HAP-1 (cell line): ENCODE results near the gene ARPC5.
A peak's percentile ranks its signal among the peaks of the same experiment; 100 is the strongest.

Source experiments
- DNase-seq, 2 experiments: peaks; one replicate each; pipeline ENCODE4 v3.0.0-alpha.2; 2016 to 2020; ENCODE audit warnings: low spot score in 2 of 2
- H3K27me3 ChIP-seq: fragments of 250-450 bp; sonication (Bioruptor Pico); 2 replicates; pipeline ENCODE4 v1.5.1; 2020; ENCODE audit warnings: low read depth, mild to moderate bottlenecking, moderate library complexity
- H3K36me3 ChIP-seq: fragments of 250-450 bp; sonication (Bioruptor Pico); replicated peaks from 2 replicates; pipeline ENCODE4 v1.5.1; 2020; ENCODE audit warnings: mild to moderate bottlenecking
- H3K4me1 ChIP-seq: fragments of 250-450 bp; sonication (Bioruptor Pico); 2 replicates; pipeline ENCODE4 v1.5.1; 2020; ENCODE audit warnings: mild to moderate bottlenecking
- H3K4me3 ChIP-seq: fragments of 250-450 bp; sonication (Bioruptor Pico); 2 replicates; pipeline ENCODE4 v1.5.1; 2020; ENCODE audit warnings: mild to moderate bottlenecking, moderate library complexity
- H3K9me3 ChIP-seq: fragments of 250-450 bp; sonication (Bioruptor Pico); 2 replicates; pipeline ENCODE4 v1.5.1; 2020; ENCODE audit warnings: mild to moderate bottlenecking, moderate library complexity
- in situ Hi-C: fragments of 300-500 bp; cut with MboI; formaldehyde crosslinking; loops from 3 replicates; pipeline ENCODE4 v1.14.3; 2020; ENCODE audit warnings: low sequenced_read_pairs, inconsistent platforms, mixed read lengths

ARPC5 gene

DNA sequence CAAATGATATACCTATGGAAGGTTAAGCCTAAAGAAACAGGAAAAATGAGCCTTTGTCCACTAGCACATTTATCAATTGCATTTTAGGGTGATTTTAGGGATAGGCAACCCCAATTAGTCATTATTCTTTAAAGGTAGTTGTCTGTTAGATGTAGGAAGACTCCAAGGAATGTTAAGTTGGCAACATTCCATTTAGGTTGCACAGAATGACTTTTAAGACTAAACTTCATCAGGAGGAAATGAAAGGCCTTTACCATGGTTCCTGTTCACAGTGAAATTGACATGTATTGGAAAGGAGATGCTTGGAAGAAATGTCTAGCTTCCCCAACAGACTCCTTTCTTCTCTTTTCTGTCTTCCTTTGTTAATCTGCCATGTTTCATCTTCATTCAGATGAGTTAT is 19.1 kb upstream of the ARPC5 start:
- Histone ChIP-seq H3K4me1 (peaks cover 4% of the 10 kb centered on the region), H3K4me3 (no peak overlapping the region), H3K36me3 (no peaks in the 10 kb centered on the region), H3K9me3 (no peaks in the 10 kb centered on the region), H3K27me3 (no peaks in the 10 kb centered on the region)
- no peak for DNase-seq
- in situ Hi-C loops, result no loop called here

GRCh38 chr1:183653876-183654451 is 18.4 kb upstream of the ARPC5 start:
- in situ Hi-C loops, result no loop called here
- Histone ChIP-seq H3K9me3 (no peaks in the 10 kb centered on the region), H3K27me3 (no peaks in the 10 kb centered on the region), H3K4me1 (peaks cover 4% of the 10 kb centered on the region), H3K36me3 (no peaks in the 10 kb centered on the region), H3K4me3 (no peak overlapping the region)
- DNase-seq, result no peak

DNA sequence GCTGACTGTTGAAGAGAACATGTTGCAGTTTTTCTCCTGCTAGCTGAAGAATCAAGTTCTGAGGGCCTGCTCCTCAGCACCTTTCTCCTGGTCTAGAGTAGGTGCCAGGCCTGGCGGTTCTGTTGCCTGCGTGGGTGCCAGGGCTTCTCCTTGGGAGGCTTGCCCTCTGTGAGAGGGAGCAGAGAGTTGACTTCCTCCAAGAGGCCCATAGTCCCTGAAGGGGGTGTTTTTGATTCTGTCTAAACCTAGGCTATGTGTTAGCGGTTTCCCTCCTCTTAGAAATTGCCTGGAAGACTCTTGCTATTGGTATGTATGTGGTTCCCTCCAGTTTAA is 17.8 kb upstream of the ARPC5 start:
- in situ Hi-C loops, result no loop called here
- H3K9me3 ChIP-seq, result no peaks in the 10 kb centered on the region
- H3K27me3 ChIP-seq, result no peaks in the 10 kb centered on the region
- H3K36me3 ChIP-seq, result no peaks in the 10 kb centered on the region
- H3K4me3 ChIP-seq, result no peak overlapping the region
- DNase-seq, result no peak
- peaks cover 4% of the 10 kb centered on the region for H3K4me1 ChIP-seq

GRCh38 chr1:183652547-183653461 is 17.2 kb upstream of the ARPC5 start, which contains the start of gene APOBEC4:
Gene APOBEC4 (minus strand): TSS chr1:183653316. CDS start chr1:183648781, 4,535 bp downstream.
- Histone ChIP-seq H3K4me1 (peaks cover 2% of the 10 kb centered on the region; the same call in 1 of the 2 replicates), H3K36me3 (no peaks in the 10 kb centered on the region), H3K9me3 (no peaks in the 10 kb centered on the region), H3K27me3 (no peaks in the 10 kb centered on the region), H3K4me3 (no peak within 1 kb of the TSS)
- DNase-seq, result no peak
- in situ Hi-C loops, result no loop called here

DNA sequence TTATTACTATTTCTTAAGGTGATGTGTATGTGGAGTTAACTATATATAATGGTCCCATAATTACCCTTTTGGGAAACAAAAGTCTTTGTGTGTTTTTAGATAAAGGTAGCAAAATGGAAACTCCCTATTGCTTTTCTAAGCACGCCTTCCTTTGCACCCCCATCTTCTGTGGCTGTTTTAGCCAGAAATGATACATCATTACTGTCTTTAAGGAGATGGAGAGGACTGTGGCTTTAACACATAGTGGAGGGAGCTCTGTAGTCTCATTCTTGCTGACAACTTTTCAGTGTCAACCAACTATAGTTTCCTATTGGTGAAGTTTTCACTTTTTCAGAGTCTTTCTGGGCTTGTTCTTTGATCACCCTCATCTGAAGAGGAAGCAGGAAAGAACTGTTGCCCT is 16.5 kb upstream of the ARPC5 start:
- in situ Hi-C loops, result no loop called here
- H3K36me3 ChIP-seq, result no peaks in the 10 kb centered on the region
- H3K4me1 ChIP-seq, result peaks cover 2% of the 10 kb centered on the region; the same call in 1 of the 2 replicates
- H3K27me3 ChIP-seq, result no peaks in the 10 kb centered on the region
- H3K4me3 ChIP-seq, result no peak overlapping the region
- no peak for DNase-seq
- H3K9me3 ChIP-seq, result no peaks in the 10 kb centered on the region

GRCh38 chr1:183651612-183652011 is 16.0 kb upstream of the ARPC5 start:
- in situ Hi-C loops, result no loop called here
- Histone ChIP-seq H3K36me3 (no peaks in the 10 kb centered on the region), H3K27me3 (no peaks in the 10 kb centered on the region), H3K4me3 (no peak overlapping the region), H3K4me1 (peaks cover 2% of the 10 kb centered on the region; the same call in 1 of the 2 replicates), H3K9me3 (no peaks in the 10 kb centered on the region)
- no peak for DNase-seq

DNA sequence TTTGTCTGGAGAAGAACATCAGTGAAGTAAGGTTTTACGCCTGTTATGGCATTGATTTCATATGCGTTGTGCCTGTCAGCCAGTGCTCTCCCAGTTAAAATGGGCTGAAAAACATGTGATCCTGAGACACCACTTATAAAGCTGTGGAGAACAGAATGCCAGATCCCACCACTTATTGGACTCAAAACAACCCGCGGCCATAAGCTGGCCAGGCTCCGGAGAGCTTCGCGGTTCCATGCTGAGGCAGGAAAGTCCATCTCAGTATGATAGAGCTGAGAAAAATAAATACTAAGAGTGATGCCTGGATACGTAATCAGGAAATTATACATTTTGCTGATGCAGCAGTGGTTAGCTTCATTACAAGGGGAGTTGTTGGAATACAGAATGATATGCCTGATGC is 12.5 kb upstream of the ARPC5 start:
- in situ Hi-C loops, result loop anchor here (10.0 to 25.0 kb wide), 2 partner anchors 267 to 389 kb away; partner anchors contain the start of gene COLGALT2
- peaks cover 4% of the 10 kb centered on the region; the same call in 1 of the 2 replicates for H3K27me3 ChIP-seq
- no peaks in the 10 kb centered on the region for H3K36me3 ChIP-seq
- no peaks in the 10 kb centered on the region for H3K9me3 ChIP-seq
- no peak overlapping the region for H3K4me3 ChIP-seq
- no peaks in the 10 kb centered on the region for H3K4me1 ChIP-seq
- no peak for DNase-seq

GRCh38 chr1:183646776-183647175 is 11.2 kb upstream of the ARPC5 start:
- no peak for DNase-seq
- H3K36me3 ChIP-seq, result no peaks in the 10 kb centered on the region
- in situ Hi-C loops, result loop anchor here (10.0 to 25.0 kb wide), 2 partner anchors 268 to 391 kb away; partner anchors contain the start of gene COLGALT2
- H3K9me3 ChIP-seq, result no peaks in the 10 kb centered on the region
- no peaks in the 10 kb centered on the region for H3K4me1 ChIP-seq
- H3K4me3 ChIP-seq, result no peak overlapping the region
- H3K27me3 ChIP-seq, result peaks cover 4% of the 10 kb centered on the region; the same call in 1 of the 2 replicates

- H3K4me1 ChIP-seq, result no peaks in the 10 kb centered on the region
- no peaks in the 10 kb centered on the region for H3K9me3 ChIP-seq
- no peak for DNase-seq
- H3K4me3 ChIP-seq, result no peak overlapping the region
- H3K27me3 ChIP-seq, result peaks cover 4% of the 10 kb centered on the region; the same call in 1 of the 2 replicates
- in situ Hi-C loops, result loop anchor here (10.0 to 25.0 kb wide), 2 partner anchors 269 to 392 kb away; partner anchors contain the start of gene COLGALT2
- no peaks in the 10 kb centered on the region for H3K36me3 ChIP-seq
Measured at GRCh38 chr1:183645531-183645930, 9.9 kb upstream of the ARPC5 start.

GRCh38 chr1:183642166-183642565 is 6.6 kb upstream of the ARPC5 start:
- Histone ChIP-seq H3K9me3 (no peaks in the 10 kb centered on the region), H3K4me1 (no peaks in the 10 kb centered on the region), H3K36me3 (no peaks in the 10 kb centered on the region), H3K4me3 (no peak overlapping the region), H3K27me3 (peaks cover 8% of the 10 kb centered on the region)
- in situ Hi-C loops, result loop anchor here (10.0 to 25.0 kb wide), 2 partner anchors 273 to 395 kb away; partner anchors contain the start of gene COLGALT2
- no peak for DNase-seq

DNA sequence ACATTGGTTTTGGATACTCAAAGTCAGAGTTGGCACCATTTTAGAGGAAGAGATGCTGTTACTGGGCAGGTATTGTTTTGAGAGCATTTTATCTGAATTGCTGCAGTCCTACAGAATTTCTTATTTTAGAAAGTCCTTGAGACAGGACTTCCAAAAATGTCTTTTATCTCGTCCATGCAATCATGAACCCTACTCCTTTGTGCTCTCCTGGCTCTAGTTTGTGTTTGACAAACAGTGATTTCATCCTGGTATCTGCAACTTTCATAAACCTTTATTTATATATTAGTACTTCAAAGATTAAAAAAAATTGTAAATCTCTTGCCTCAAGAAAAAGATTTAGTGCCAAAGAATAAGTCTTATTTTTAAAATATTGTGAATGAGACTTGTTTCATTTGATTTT is 4.6 kb upstream of the ARPC5 start:
- H3K36me3 ChIP-seq, result no peaks in the 10 kb centered on the region
- in situ Hi-C loops, result loop anchor here (10.0 to 25.0 kb wide), 2 partner anchors 275 to 397 kb away; partner anchors contain the start of gene COLGALT2
- H3K4me3 ChIP-seq, result no peak overlapping the region
- H3K4me1 ChIP-seq, result no peaks in the 10 kb centered on the region
- no peaks in the 10 kb centered on the region for H3K9me3 ChIP-seq
- no peak for DNase-seq
- peaks cover 6% of the 10 kb centered on the region for H3K27me3 ChIP-seq

DNA sequence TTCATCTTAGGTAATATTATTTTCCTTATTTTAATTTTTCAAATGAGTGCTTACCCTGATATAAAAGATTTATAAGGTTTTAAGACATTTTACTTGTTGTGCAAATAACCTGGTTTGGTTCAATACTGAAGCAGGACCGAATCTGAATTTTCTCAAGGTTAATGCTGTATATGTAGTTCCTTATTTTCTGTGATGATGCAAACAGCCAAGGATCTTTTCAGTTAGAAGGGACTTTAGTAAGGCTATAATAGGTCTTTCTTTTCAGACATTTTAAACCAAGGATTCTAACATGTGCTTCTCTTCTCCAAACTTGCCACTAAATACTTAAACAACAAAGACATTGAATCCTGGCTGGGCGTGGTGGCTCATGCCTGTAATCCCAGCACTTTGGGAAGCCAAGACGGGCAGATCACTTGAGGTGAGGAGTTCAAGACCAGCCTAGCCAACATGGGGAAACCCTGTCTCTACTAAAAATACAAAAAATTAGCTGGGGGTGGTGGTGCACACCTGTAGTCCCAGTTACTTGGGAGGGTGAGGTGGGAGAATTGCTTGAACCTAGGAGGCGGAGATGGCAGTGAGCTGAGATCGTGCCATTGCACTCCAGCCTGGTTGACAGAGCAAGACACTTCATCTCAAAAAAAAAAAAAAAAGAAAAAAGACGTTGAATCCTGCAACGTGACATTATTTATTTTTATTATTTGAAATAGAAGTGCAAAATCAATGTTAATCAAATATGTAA is 3.2 kb upstream of the ARPC5 start:
- Histone ChIP-seq H3K9me3 (no peaks in the 10 kb centered on the region), H3K36me3 (no peaks in the 10 kb centered on the region), H3K4me1 (no peaks in the 10 kb centered on the region; the same call in 1 of the 2 replicates), H3K4me3 (no peak overlapping the region), H3K27me3 (peaks cover 4% of the 10 kb centered on the region)
- in situ Hi-C loops, result loop anchor here (25.0 kb wide), 1 partner anchor 398 kb away; the partner anchor contains the start of gene COLGALT2
- peak in 1 of 2 experiments; percentile 13 for DNase-seq

GRCh38 chr1:183636783-183637182 is 1.2 kb upstream of the ARPC5 start:
- DNase-seq, result no peak
- Histone ChIP-seq H3K4me1 (peaks cover 10% of the 10 kb centered on the region), H3K9me3 (no peaks in the 10 kb centered on the region), H3K36me3 (no peaks in the 10 kb centered on the region; the same call in 1 of the 2 replicates), H3K4me3 (no peak overlapping the region; the same call in 1 of the 2 replicates), H3K27me3 (peaks cover 4% of the 10 kb centered on the region)
- in situ Hi-C loops, result loop anchor here (25.0 kb wide), 1 partner anchor 401 kb away; the partner anchor contains the start of gene COLGALT2
